HEK293 (cell line): Measurements from ENCODE around the gene FBXL13.
"Not testable (repeated sequence)": the region's sequence is repeated elsewhere in the genome, so short reads cannot be mapped to it uniquely, and the experiment has no call there.

ENCODE experiments used
- CTCF ChIP-seq: fragments of 450-650 bp; formaldehyde crosslinking; IDR thresholded peaks from 2 replicates; pipeline ENCODE4 v1.5.1; 2016; ENCODE audit warnings: missing biosample characterization, missing genetic modification characterization
- EGR2 ChIP-seq: fragments of 450-650 bp; formaldehyde crosslinking; IDR thresholded peaks from 2 replicates; pipeline ENCODE4 v1.5.1; 2016; ENCODE audit warnings: low read depth, missing biosample characterization, missing genetic modification characterization
- KLF1 ChIP-seq: fragments of 450-650 bp; formaldehyde crosslinking; IDR thresholded peaks from 2 replicates; pipeline ENCODE4 v1.5.1; 2016; ENCODE audit warnings: missing biosample characterization, missing genetic modification characterization
- ZBTB21 ChIP-seq: fragments of 450-650 bp; formaldehyde crosslinking; IDR thresholded peaks from 2 replicates; pipeline ENCODE4 v1.5.1; 2017; ENCODE audit warnings: missing biosample characterization, missing genetic modification characterization
- ZBTB48 ChIP-seq: fragments of 450-650 bp; formaldehyde crosslinking; IDR thresholded peaks from 2 replicates; pipeline ENCODE4 v1.5.1; 2016; ENCODE audit warnings: missing biosample characterization, missing genetic modification characterization
- ZNF530 ChIP-seq: fragments of 450-650 bp; formaldehyde crosslinking; IDR thresholded peaks from 2 replicates; pipeline ENCODE4 v1.5.1; 2016; ENCODE audit warnings: low read depth, missing biosample characterization, missing genetic modification characterization
- ZNF571 ChIP-seq: fragments of 450-650 bp; formaldehyde crosslinking; IDR thresholded peaks from 2 replicates; pipeline ENCODE4 v1.5.0; 2017; ENCODE audit warnings: missing biosample characterization, missing genetic modification characterization
- ZNF626 ChIP-seq: fragments of 450-650 bp; sonication (Bioruptor Pico); formaldehyde crosslinking; IDR thresholded peaks from 2 replicates; pipeline ENCODE4 v1.5.1; 2018; ENCODE audit warnings: missing biosample characterization, missing genetic modification characterization, inconsistent platforms
- ZNF776 ChIP-seq: fragments of 450-650 bp; formaldehyde crosslinking; IDR thresholded peaks from 2 replicates; pipeline ENCODE4 v1.5.0; 2017; ENCODE audit warnings: missing biosample characterization, missing genetic modification characterization, borderline replicate concordance
- ZNF785 ChIP-seq: fragments of 450-650 bp; formaldehyde crosslinking; IDR thresholded peaks from 2 replicates; pipeline ENCODE4 v1.5.1; 2016; ENCODE audit warnings: missing biosample characterization, missing genetic modification characterization
- ZNF843 ChIP-seq: fragments of 450-650 bp; formaldehyde crosslinking; IDR thresholded peaks from 2 replicates; pipeline ENCODE4 v1.5.1; 2016; ENCODE audit warnings: missing biosample characterization, missing genetic modification characterization
- TF ChIP-seq, protein P1 (sequence below): fragments of 450-650 bp; formaldehyde crosslinking; IDR thresholded peaks from 2 replicates; pipeline ENCODE4 v1.5.1; 2016; ENCODE audit warnings: missing biosample characterization, missing genetic modification characterization
- TF ChIP-seq, protein P2 (sequence below): fragments of 450-650 bp; formaldehyde crosslinking; IDR thresholded peaks from 2 replicates; pipeline ENCODE4 v1.5.1; 2016; ENCODE audit warnings: missing biosample characterization, missing genetic modification characterization
- TF ChIP-seq, protein P3 (sequence below): fragments of 450-650 bp; formaldehyde crosslinking; IDR thresholded peaks from 2 replicates; pipeline ENCODE4 v1.5.1; 2016; ENCODE audit warnings: missing biosample characterization, missing genetic modification characterization, borderline replicate concordance

- not testable (repeated sequence) for TF ChIP-seq CTCF (tag by site-specific recombination); ZNF626; ZBTB21 (tag by site-specific recombination); ZNF776; ZBTB48; EGR2 (tag by site-specific recombination); ZNF843; KLF1 (tag by site-specific recombination); ZNF785; ZNF571 (tag by site-specific recombination); ZNF530 (tag by site-specific recombination)
- TF ChIP-seq, protein P1, sequence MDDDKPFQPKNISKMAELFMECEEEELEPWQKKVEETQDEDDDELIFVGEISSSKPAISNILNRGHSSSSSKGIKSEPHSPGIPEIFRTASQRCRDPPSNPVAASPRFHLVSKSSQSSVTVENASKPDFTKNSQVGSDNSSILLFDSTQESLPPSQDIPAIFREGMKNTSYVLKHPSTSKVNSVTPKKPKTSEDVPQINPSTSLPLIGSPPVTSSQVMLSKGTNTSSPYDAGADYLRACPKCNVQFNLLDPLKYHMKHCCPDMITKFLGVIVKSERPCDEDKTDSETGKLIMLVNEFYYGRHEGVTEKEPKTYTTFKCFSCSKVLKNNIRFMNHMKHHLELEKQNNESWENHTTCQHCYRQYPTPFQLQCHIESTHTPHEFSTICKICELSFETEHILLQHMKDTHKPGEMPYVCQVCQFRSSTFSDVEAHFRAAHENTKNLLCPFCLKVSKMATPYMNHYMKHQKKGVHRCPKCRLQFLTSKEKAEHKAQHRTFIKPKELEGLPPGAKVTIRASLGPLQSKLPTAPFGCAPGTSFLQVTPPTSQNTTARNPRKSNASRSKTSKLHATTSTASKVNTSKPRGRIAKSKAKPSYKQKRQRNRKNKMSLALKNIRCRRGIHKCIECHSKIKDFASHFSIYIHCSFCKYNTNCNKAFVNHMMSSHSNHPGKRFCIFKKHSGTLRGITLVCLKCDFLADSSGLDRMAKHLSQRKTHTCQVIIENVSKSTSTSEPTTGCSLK (tag by site-specific recombination), result not testable (repeated sequence)
- TF ChIP-seq, protein P2, sequence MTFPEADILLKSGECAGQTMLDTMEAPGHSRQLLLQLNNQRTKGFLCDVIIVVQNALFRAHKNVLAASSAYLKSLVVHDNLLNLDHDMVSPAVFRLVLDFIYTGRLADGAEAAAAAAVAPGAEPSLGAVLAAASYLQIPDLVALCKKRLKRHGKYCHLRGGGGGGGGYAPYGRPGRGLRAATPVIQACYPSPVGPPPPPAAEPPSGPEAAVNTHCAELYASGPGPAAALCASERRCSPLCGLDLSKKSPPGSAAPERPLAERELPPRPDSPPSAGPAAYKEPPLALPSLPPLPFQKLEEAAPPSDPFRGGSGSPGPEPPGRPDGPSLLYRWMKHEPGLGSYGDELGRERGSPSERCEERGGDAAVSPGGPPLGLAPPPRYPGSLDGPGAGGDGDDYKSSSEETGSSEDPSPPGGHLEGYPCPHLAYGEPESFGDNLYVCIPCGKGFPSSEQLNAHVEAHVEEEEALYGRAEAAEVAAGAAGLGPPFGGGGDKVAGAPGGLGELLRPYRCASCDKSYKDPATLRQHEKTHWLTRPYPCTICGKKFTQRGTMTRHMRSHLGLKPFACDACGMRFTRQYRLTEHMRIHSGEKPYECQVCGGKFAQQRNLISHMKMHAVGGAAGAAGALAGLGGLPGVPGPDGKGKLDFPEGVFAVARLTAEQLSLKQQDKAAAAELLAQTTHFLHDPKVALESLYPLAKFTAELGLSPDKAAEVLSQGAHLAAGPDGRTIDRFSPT (tag by site-specific recombination), result not testable (repeated sequence)
- TF ChIP-seq, protein P3, sequence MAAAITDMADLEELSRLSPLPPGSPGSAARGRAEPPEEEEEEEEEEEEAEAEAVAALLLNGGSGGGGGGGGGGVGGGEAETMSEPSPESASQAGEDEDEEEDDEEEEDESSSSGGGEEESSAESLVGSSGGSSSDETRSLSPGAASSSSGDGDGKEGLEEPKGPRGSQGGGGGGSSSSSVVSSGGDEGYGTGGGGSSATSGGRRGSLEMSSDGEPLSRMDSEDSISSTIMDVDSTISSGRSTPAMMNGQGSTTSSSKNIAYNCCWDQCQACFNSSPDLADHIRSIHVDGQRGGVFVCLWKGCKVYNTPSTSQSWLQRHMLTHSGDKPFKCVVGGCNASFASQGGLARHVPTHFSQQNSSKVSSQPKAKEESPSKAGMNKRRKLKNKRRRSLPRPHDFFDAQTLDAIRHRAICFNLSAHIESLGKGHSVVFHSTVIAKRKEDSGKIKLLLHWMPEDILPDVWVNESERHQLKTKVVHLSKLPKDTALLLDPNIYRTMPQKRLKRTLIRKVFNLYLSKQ, result not testable (repeated sequence)
Observed at GRCh38 chr7:103106703-103107070, 32.1 kb upstream of the FBXL13 start.
